Nephron (organoid): ENCODE results near the gene CFAP46.

Source experiments
- H3K27ac Mint-ChIP-seq, 3 experiments: 2 replicates each; pipeline ENCODE4 v1.8.0; 2020; ENCODE audit warnings: mixed read lengths in 3 of 3, mild to moderate bottlenecking in 2 of 3, moderate library complexity in 1 of 3
- H3K27me3 Mint-ChIP-seq: 2 replicates; pipeline ENCODE4 v1.8.0; 2021; ENCODE audit warnings: low read depth, mild to moderate bottlenecking, moderate library complexity, mixed read lengths
- H3K36me3 Mint-ChIP-seq: 2 replicates; pipeline ENCODE4 v1.8.0; 2020; ENCODE audit warnings: low read depth, mixed read lengths
- H3K4me1 Mint-ChIP-seq: 2 replicates; pipeline ENCODE4 v1.8.0; 2020; ENCODE audit warnings: mixed read lengths
- H3K4me3 Mint-ChIP-seq, 3 experiments: 2 replicates each; pipeline ENCODE4 v1.8.0; 2020; ENCODE audit warnings: mild to moderate bottlenecking in 3 of 3, mixed read lengths in 3 of 3, moderate library complexity in 2 of 3
- H3K9me3 Mint-ChIP-seq: 2 replicates; pipeline ENCODE4 v1.8.0; 2020; ENCODE audit warnings: mixed read lengths
- TF ChIP-seq, protein P1 (sequence below), 3 experiments: fragments of 200-600 bp; sonication (generic); IDR thresholded peaks; one replicate each; pipeline ENCODE4 v1.5.0; 2021; ENCODE audit warnings: antibody characterized with exemption in 3 of 3; ENCODE audit not compliant: unreplicated experiment in 3 of 3

CFAP46 gene

DNA sequence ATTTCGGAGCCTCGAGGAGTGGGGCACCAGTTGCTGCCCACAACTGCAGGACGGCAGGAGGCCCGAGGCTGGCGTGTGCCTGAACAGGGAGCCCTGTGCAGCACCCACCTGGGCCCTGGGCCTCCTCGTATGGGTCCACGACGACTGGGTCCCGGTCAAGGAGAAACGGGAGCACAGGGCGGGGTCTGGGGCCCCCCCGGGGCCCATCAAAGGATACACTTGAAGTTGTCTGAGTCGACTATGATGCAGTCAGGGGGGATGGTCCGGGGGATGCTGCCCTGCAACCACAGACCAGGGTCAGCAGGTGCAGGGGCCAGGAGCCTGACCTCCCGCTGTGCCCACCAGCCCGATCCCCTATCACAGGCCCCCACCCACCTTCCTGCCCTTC is 127.9 kb downstream of the CFAP46 start:
- Mint-ChIP-seq H3K36me3 (no peaks in the 10 kb centered on the region), H3K4me3 (no peak overlapping the region), H3K27ac (no peak overlapping the region), H3K9me3 (peaks cover 9% of the 10 kb centered on the region), H3K4me1 (no peaks in the 10 kb centered on the region), H3K27me3 (peaks cover 35% of the 10 kb centered on the region)
- TF ChIP-seq, protein P1, sequence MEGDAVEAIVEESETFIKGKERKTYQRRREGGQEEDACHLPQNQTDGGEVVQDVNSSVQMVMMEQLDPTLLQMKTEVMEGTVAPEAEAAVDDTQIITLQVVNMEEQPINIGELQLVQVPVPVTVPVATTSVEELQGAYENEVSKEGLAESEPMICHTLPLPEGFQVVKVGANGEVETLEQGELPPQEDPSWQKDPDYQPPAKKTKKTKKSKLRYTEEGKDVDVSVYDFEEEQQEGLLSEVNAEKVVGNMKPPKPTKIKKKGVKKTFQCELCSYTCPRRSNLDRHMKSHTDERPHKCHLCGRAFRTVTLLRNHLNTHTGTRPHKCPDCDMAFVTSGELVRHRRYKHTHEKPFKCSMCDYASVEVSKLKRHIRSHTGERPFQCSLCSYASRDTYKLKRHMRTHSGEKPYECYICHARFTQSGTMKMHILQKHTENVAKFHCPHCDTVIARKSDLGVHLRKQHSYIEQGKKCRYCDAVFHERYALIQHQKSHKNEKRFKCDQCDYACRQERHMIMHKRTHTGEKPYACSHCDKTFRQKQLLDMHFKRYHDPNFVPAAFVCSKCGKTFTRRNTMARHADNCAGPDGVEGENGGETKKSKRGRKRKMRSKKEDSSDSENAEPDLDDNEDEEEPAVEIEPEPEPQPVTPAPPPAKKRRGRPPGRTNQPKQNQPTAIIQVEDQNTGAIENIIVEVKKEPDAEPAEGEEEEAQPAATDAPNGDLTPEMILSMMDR (IDR thresholded peaks at IDR 0.05; ENCODE audit: unreplicated experiment in 3 of 3): no peak

DNA sequence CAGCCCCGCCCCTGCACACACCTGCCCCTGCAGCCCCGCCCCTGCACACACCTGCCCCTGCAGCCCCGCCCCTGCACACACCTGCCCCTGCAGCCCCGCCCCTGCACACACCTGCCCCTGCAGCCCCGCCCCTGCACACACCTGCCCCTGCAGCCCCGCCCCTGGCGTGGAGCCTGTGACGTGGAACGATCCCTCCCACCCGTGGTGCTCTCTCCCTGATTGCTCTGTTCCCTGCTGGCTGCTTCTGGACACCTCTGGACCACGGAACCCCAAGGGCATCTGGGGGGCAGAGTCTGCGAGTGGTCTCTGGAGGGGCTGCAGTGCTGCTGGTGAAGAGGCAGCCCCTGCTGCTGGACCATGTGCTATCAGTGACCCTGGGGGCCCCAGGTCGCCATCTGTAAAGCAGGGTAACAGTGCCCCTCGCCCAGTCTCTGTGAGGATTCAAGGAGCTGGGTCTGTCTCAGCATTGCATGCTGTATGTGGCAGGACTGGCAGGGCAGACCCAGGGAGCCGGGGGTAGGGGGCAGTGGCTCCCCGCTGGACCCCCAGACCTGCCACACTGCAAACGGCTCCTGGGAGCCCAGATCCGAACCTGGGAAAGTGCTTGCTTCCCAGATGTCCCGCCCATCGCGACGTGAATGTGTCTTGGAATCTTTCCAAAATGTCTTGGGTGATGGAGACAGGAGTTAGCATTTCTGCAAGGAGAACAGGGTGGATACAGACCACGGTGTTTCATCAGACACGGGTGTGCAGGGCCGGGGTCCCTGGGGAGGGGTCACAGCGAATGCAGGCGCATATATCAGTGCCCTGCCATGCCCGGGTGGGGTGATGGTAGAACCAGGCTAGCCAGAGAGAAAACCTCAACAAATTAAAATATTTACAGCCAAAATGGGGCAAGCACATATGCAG is 128.6 kb downstream of the CFAP46 start:
- Mint-ChIP-seq H3K36me3 (no peaks in the 10 kb centered on the region), H3K4me1 (no peaks in the 10 kb centered on the region), H3K9me3 (peaks cover 2% of the 10 kb centered on the region), H3K4me3 (no peak overlapping the region), H3K27me3 (peaks cover 35% of the 10 kb centered on the region), H3K27ac (no peak overlapping the region)
- TF ChIP-seq, protein P1 (IDR thresholded peaks at IDR 0.05; ENCODE audit: unreplicated experiment in 3 of 3): no peak

DNA sequence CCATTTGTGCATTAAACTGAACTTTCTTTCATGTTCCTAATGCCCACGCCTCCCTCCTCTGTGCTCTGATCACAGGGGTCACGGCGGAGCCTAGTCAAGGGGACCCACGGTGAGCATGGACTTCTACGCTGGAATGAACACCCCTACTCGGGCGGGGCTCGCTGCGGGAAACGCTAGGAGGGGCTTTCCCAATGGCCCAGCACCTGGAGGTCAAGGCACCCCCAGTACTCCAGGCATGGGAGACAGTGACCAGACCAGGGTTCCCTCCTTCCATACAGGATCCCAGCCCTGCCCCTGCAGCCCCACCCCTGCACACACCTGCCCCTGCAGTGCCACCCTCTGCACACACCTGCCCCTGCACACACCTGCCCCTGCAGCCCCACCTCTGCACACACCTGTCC is 129.4 kb downstream of the CFAP46 start:
- no peaks in the 10 kb centered on the region for H3K9me3 Mint-ChIP-seq
- H3K27me3 Mint-ChIP-seq: peaks cover 32% of the 10 kb centered on the region
- H3K4me3 Mint-ChIP-seq: no peak overlapping the region
- H3K4me1 Mint-ChIP-seq: no peaks in the 10 kb centered on the region
- H3K27ac Mint-ChIP-seq: no peak overlapping the region
- TF ChIP-seq, protein P1 (IDR thresholded peaks at IDR 0.05; ENCODE audit: unreplicated experiment in 3 of 3): no peak
- no peaks in the 10 kb centered on the region for H3K36me3 Mint-ChIP-seq

DNA sequence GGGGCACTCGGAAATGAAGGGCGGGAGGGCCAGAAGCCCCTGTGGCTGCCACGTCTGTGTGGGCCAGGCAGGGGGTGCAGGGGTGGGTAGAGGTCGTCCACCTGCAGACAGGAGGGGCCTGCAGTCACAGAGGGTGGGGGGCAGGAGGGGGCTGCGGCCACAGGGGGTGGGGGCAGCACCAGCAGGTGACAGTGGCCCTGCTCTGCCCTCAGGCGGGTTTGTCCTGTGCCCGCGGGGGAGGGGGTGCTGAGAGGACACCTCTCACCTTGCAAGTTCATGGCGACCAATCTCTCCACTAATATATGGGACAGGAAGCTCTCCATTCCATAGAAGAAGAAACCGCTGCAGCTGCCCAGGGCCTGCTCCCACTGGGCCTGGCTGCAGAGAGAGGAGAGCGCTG is 129.8 kb downstream of the CFAP46 start:
- H3K27me3 Mint-ChIP-seq: peaks cover 27% of the 10 kb centered on the region
- TF ChIP-seq, protein P1 (IDR thresholded peaks at IDR 0.05; ENCODE audit: unreplicated experiment in 3 of 3): no peak
- H3K9me3 Mint-ChIP-seq: no peaks in the 10 kb centered on the region
- H3K36me3 Mint-ChIP-seq: no peaks in the 10 kb centered on the region
- no peaks in the 10 kb centered on the region for H3K4me1 Mint-ChIP-seq
- no peak overlapping the region for H3K27ac Mint-ChIP-seq
- no peak overlapping the region for H3K4me3 Mint-ChIP-seq

DNA sequence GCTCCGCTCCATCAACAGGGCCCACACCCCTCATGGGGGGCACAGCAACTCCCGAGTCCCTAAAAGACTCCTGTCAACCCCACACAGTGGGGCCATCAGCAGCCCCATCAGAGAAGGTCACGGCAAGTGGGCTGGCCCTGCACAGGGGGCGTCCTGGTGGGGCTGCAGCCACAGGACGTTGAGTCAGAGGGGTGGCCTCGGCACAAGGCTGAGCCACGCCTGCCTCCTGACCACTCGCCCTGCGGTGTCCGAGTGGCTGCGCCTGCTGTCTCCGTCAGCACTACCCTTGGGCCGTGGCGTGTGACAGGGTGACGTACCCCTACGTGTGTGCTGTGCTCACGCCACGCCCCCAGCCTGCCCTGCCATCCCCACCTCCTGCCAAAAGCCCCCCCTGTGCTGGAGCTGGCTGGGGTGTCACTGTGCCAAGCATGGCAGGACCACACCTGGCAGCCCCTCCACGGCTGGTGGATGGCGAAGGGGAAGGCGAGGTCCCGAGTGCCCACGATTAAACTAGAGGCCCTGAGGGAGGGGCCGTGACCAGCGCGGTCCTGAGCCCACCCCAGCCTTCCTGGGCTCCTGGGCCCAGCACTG is 130.4 kb downstream of the CFAP46 start:
- H3K4me3 Mint-ChIP-seq: no peak overlapping the region
- TF ChIP-seq, protein P1 (IDR thresholded peaks at IDR 0.05; ENCODE audit: unreplicated experiment in 3 of 3): no peak
- no peaks in the 10 kb centered on the region for H3K36me3 Mint-ChIP-seq
- H3K9me3 Mint-ChIP-seq: no peaks in the 10 kb centered on the region
- H3K27me3 Mint-ChIP-seq: peaks cover 22% of the 10 kb centered on the region
- H3K27ac Mint-ChIP-seq: no peak overlapping the region
- H3K4me1 Mint-ChIP-seq: no peaks in the 10 kb centered on the region
